Lower lobe of right lung (tissue), 2 donors: ENCODE measurements around the gene ADAMTS2. TPM values are rescaled to one million over a fixed set of nuclear protein-coding genes. Genes with fewer than 3 reads are reported as not detected.

Source experiments
- ATAC-seq, 2 donors: fragments of 200-7000 bp; cut with Tn5 transposase; one replicate each; pipeline ENCODE4 v1.9.1; 2020 to 2022; ENCODE audit warnings: mild to moderate bottlenecking in 2 of 2, moderate library complexity in 2 of 2
- DNase-seq: peaks from one replicate; pipeline ENCODE4 v3.0.0-alpha.2; 2020
- H3K27ac ChIP-seq: fragments of 200-600 bp; one replicate; pipeline ENCODE4 v1.8.0; 2022
- H3K27me3 ChIP-seq: fragments of 200-600 bp; one replicate; pipeline ENCODE4 v1.8.0; 2022; ENCODE audit warnings: low read depth
- H3K36me3 ChIP-seq: fragments of 200-600 bp; one replicate; pipeline ENCODE4 v1.8.0; 2022; ENCODE audit warnings: mild to moderate bottlenecking
- H3K4me1 ChIP-seq: fragments of 200-600 bp; one replicate; pipeline ENCODE4 v1.8.0; 2022
- H3K4me3 ChIP-seq: fragments of 200-600 bp; one replicate; pipeline ENCODE4 v1.8.0; 2022; ENCODE audit warnings: mild to moderate bottlenecking
- H3K9me3 ChIP-seq: fragments of 200-600 bp; one replicate; pipeline ENCODE4 v1.8.0; 2022
- CTCF ChIP-seq: fragments of 200-600 bp; IDR thresholded peaks from one replicate; pipeline ENCODE4 v1.8.0; 2022; ENCODE audit warnings: antibody characterized with exemption, mild to moderate bottlenecking
- intact Hi-C: fragments of 100-400 bp; cut with DNase I; formaldehyde crosslinking; loops from one replicate; pipeline ENCODE4 v1.11.0; 2022
- total RNA-seq: library from RNA; stranded (reverse); fragmentation: NEBNext Ultra II Directional; extraction: Animal tissue kit (Norgen Biotek cat#: 25700); gene quantifications from one replicate; pipeline ENCODE4 v1.2.1, GENCODE V29; 2021
- donor health status: DM: no; HTN: yes; CAD: no; lungs with severe emphysema.

ADAMTS2 gene
- total RNA-seq, 1 donor from 2014 or later, result 13.0 TPM

DNA sequence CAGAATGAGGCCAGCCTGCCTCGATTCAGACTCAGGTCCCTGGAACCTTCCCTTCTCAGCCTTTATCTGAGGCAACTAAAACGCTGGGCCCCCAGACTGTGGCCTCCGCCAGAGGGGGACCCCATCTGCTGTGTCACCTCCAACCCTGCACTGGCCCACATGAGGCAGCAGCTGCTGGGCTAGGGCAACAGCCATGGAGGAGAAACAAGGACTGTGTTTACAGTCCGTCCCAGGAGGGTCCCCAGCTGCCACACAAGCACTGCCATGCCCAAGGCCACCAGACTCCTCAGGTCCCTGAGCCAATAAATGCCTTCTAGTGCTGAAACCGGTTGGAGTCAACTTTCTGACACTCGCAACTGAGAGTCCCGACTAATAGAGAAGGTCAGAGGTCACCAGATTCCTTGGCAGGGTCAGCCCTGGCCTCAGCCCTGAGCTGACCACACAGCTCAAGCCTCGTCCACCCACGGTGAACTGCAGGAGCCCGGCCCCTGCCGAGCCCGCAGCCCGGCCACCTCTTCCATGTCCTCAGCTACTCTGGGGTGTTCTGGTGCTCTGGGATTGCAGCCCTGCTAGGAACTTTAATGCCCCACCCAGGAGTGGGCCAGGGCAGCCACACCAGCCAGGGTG lies 208.1 kb downstream of the ADAMTS2 start:
- Histone ChIP-seq H3K4me1 (no peaks in the 10 kb centered on the region), H3K27ac (no peak overlapping the region), H3K4me3 (no peak overlapping the region), H3K9me3 (no peaks in the 10 kb centered on the region), H3K36me3 (no peaks in the 10 kb centered on the region), H3K27me3 (no peaks in the 10 kb centered on the region)
- ATAC-seq (no peak), DNase-seq (peak; percentile 28)
- intact Hi-C loops, result no loop called here
- no peak for TF ChIP-seq CTCF

- H3K27ac ChIP-seq, result no peak overlapping the region
- DNase-seq, result peak; percentile 38
- no peaks in the 10 kb centered on the region for H3K27me3 ChIP-seq
- intact Hi-C loops, result no loop called here
- H3K4me3 ChIP-seq, result no peak overlapping the region
- H3K4me1 ChIP-seq, result no peaks in the 10 kb centered on the region
- H3K36me3 ChIP-seq, result no peaks in the 10 kb centered on the region
- H3K9me3 ChIP-seq, result no peaks in the 10 kb centered on the region
- no peak for ATAC-seq
- no peak for TF ChIP-seq CTCF
Measured at GRCh38 chr5:179135441-179136215, 209.6 kb downstream of the ADAMTS2 start.

DNA sequence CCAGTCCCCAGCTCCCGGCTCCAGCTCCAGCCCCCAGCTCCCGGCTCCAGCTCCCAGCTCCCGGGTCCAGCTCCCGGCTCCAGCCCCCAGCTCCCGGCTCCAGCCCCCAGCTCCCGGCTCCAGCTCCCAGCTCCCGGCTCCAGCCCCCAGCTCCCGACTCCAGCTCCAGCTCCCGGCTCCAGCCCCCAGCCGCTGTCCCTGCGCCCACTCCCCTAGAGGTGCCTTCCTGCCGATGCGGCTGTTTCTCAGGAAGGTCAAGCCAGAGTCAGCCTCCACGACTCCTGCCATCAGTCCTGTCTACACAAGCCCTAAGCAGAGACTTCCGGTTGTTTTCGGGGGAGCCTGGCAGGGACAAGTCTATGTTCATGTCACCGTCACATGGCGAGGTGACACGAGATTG lies 210.3 kb downstream of the ADAMTS2 start:
- Histone ChIP-seq H3K27me3 (no peaks in the 10 kb centered on the region), H3K27ac (no peak overlapping the region), H3K4me1 (no peaks in the 10 kb centered on the region), H3K9me3 (no peaks in the 10 kb centered on the region), H3K36me3 (peaks cover under 1% of the 10 kb centered on the region), H3K4me3 (no peak overlapping the region)
- TF ChIP-seq CTCF, result no peak
- ATAC-seq (no peak), DNase-seq (peak; percentile 34)
- intact Hi-C loops, result no loop called here

DNA sequence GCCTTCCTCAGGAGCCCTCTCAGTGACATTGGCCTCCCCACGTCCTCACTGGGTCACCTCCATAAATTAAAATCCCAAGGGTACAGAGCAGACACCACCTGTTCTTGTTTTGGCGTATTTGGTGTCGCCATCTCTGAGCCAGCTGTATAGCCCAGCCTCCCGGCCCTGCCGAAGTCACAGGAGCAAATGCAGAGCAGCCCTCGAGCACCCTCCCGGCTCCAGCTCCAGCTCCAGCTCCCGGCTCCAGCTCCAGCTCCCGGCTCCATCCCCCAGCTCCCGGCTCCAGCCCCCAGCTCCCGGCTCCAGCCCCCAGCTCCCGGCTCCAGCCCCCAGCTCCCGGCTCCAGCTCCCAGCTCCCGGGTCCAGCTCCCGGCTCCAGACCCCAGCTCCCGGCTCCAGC lies 210.8 kb downstream of the ADAMTS2 start:
- DNase-seq (peak; percentile 11), ATAC-seq (no peak)
- TF ChIP-seq CTCF, result no peak
- Histone ChIP-seq H3K4me3 (no peak overlapping the region), H3K9me3 (no peaks in the 10 kb centered on the region), H3K36me3 (peaks cover 5% of the 10 kb centered on the region), H3K27ac (no peak overlapping the region), H3K27me3 (no peaks in the 10 kb centered on the region), H3K4me1 (no peaks in the 10 kb centered on the region)
- intact Hi-C loops, result no loop called here

GRCh38 chr5:179132586-179133355 lies 212.5 kb downstream of the ADAMTS2 start:
- Histone ChIP-seq H3K27ac (no peak overlapping the region), H3K27me3 (no peaks in the 10 kb centered on the region), H3K9me3 (no peaks in the 10 kb centered on the region), H3K36me3 (peaks cover 6% of the 10 kb centered on the region), H3K4me1 (no peaks in the 10 kb centered on the region), H3K4me3 (no peak overlapping the region)
- ATAC-seq, result no peak
- DNase-seq, result peak; percentile 31
- TF ChIP-seq CTCF, result no peak
- intact Hi-C loops, result no loop called here
